Measurements from ENCODE around the gene NAGS. TPM values are rescaled to one million over a fixed set of nuclear protein-coding genes. Genes with fewer than 3 reads are reported as not detected.

The NAGS gene
- total RNA-seq, 1 experiment from 2014 or later, result 10.0 TPM

GRCh38 chr17:43982171-43982570, 22.3 kb upstream of the NAGS start:
- H3K27me3 ChIP-seq (ENCODE audit: insufficient read depth, low read length), result no peaks in the 10 kb centered on the region
- no peak overlapping the region for H3K27ac ChIP-seq (ENCODE audit: low read depth, low read length)
- H3K36me3 ChIP-seq (ENCODE audit: control insufficient read depth in 1 of 2, insufficient read depth in 2 of 2, low read length in 2 of 2), result no peaks in the 10 kb centered on the region
- no TSS peak for BruUV-seq (replicated peaks)
- H3K4me3 ChIP-seq (replicated peaks in 1 of 2; ENCODE audit: low read depth in 1 of 2, low read length in 2 of 2), result no peak overlapping the region
- H3K4me2 ChIP-seq (ENCODE audit: low read length), result no peak overlapping the region
- H3K79me2 ChIP-seq (ENCODE audit: insufficient read depth, low read length), result no peaks in the 10 kb centered on the region
- H3K9me3 ChIP-seq (ENCODE audit: control insufficient read depth in 1 of 2, insufficient read depth in 1 of 2, low read depth in 1 of 2, low read length in 2 of 2), result no peaks in the 10 kb centered on the region
- ATAC-seq (no peak), DNase-seq (ENCODE audit: low read depth, low spot score) (no peak)
- no peak for TF ChIP-seq MAX (IDR thresholded peaks at IDR 0.05)
- TF ChIP-seq TCF7L2 (IDR thresholded peaks at IDR 0.05; ENCODE audit: borderline replicate concordance, extremely low read depth, insufficient read depth, insufficient read length), result no peak
- TF ChIP-seq EGR1 (IDR thresholded peaks at IDR 0.05; ENCODE audit: low read depth), result no peak
- TF ChIP-seq ZNF274 (IDR thresholded peaks at IDR 0.05; ENCODE audit: low read depth, low read length), result no peak
- TF ChIP-seq CEBPB (IDR thresholded peaks at IDR 0.05; ENCODE audit: low read depth), result no peak
- TF ChIP-seq POLR2A (IDR thresholded peaks at IDR 0.05; ENCODE audit: borderline replicate concordance, extremely low read depth, insufficient read depth, insufficient read length), result no peak
- intact Hi-C loops (cut with micrococcal nuclease), result no loop called here
- H2AFZ ChIP-seq (ENCODE audit: low read depth, low read length, poor library complexity, severe bottlenecking), result no peak overlapping the region
- CTCF ChIA-PET, result no interaction called here
- no peak overlapping the region for H3K9ac ChIP-seq (ENCODE audit: low read length)
- no peaks in the 10 kb centered on the region for H3K9me2 ChIP-seq (ENCODE audit: insufficient read depth)
- RAD21 ChIA-PET (ENCODE audit: low non-redundant PET in 1 of 2, low total read pairs in 2 of 2, uncharacterized antibody in 2 of 2, unreplicated experiment in 2 of 2), result no interaction called here
- POLR2A ChIA-PET, result no interaction called here
- no peaks in the 10 kb centered on the region for H3K4me1 ChIP-seq (ENCODE audit: control insufficient read depth in 1 of 2, insufficient read depth in 2 of 2, low read length in 2 of 2)
- no peaks in the 10 kb centered on the region for H4K20me1 ChIP-seq (ENCODE audit: insufficient read depth)

- Histone ChIP-seq H3K4me2 (ENCODE audit: low read length) (no peak overlapping the region), H3K4me1 (ENCODE audit: control insufficient read depth in 1 of 2, insufficient read depth in 2 of 2, low read length in 2 of 2) (no peaks in the 10 kb centered on the region), H3K27ac (ENCODE audit: low read depth, low read length) (no peak overlapping the region), H3K9me3 (ENCODE audit: control insufficient read depth in 1 of 2, insufficient read depth in 1 of 2, low read depth in 1 of 2, low read length in 2 of 2) (no peaks in the 10 kb centered on the region), H2AFZ (ENCODE audit: low read depth, low read length, poor library complexity, severe bottlenecking) (no peak overlapping the region), H3K9ac (ENCODE audit: low read length) (no peak overlapping the region), H3K27me3 (ENCODE audit: insufficient read depth, low read length) (no peaks in the 10 kb centered on the region), H4K20me1 (ENCODE audit: insufficient read depth) (no peaks in the 10 kb centered on the region), H3K79me2 (ENCODE audit: insufficient read depth, low read length) (no peaks in the 10 kb centered on the region), H3K4me3 (replicated peaks in 1 of 2; ENCODE audit: low read depth in 1 of 2, low read length in 2 of 2) (no peak overlapping the region), H3K36me3 (ENCODE audit: control insufficient read depth in 1 of 2, insufficient read depth in 2 of 2, low read length in 2 of 2) (no peaks in the 10 kb centered on the region), H3K9me2 (ENCODE audit: insufficient read depth) (no peaks in the 10 kb centered on the region)
- no TSS peak for BruUV-seq (replicated peaks)
- no peak for TF ChIP-seq MAX (IDR thresholded peaks at IDR 0.05)
- no peak for TF ChIP-seq SRF (IDR thresholded peaks at IDR 0.05; ENCODE audit: low read depth)
- no peak for TF ChIP-seq EZH2 (IDR thresholded peaks at IDR 0.05)
- no peak for TF ChIP-seq ZFX (IDR thresholded peaks at IDR 0.05)
- TF ChIP-seq RAD21 (IDR thresholded peaks at IDR 0.05; ENCODE audit: low read depth), result no peak
- no peak for TF ChIP-seq SP1 (IDR thresholded peaks at IDR 0.05; ENCODE audit: low read depth)
- TF ChIP-seq TCF7L2 (IDR thresholded peaks at IDR 0.05; ENCODE audit: borderline replicate concordance, extremely low read depth, insufficient read depth, insufficient read length), result no peak
- no peak for TF ChIP-seq EGR1 (IDR thresholded peaks at IDR 0.05; ENCODE audit: low read depth)
- TF ChIP-seq SIN3A (IDR thresholded peaks at IDR 0.05; ENCODE audit: low read depth), result no peak
- no peak for TF ChIP-seq CBX3 (IDR thresholded peaks at IDR 0.05; ENCODE audit: low read depth)
- TF ChIP-seq REST (IDR thresholded peaks at IDR 0.05; ENCODE audit: low read depth), result no peak
- no peak for TF ChIP-seq EZH2phosphoT487 (IDR thresholded peaks at IDR 0.05; ENCODE audit: borderline replicate concordance)
- ChIA-PET CTCF (no interaction called here), POLR2A (no interaction called here), RAD21 (ENCODE audit: low non-redundant PET in 1 of 2, low total read pairs in 2 of 2, uncharacterized antibody in 2 of 2, unreplicated experiment in 2 of 2) (no interaction called here)
- ATAC-seq (no peak), DNase-seq (ENCODE audit: low read depth, low spot score) (no peak)
- intact Hi-C loops (cut with micrococcal nuclease), result no loop called here
Observed at GRCh38 chr17:43983196-43983514, 21.3 kb upstream of the NAGS start.

Data from HCT116 (cell line).